ENCODE data around the gene DYNLT2B.
"Not testable (repeated sequence)": the region's sequence is repeated elsewhere in the genome, so short reads cannot be mapped to it uniquely, and the experiment has no call there.

The DYNLT2B gene

GRCh38 chr3:196332168-196332567 is 14.1 kb upstream of the DYNLT2B start:
- H3K4me3 ChIP-seq (ENCODE audit: low read length), result no peak overlapping the region
- DNase-seq (ENCODE audit: low read depth, low spot score), result no peak

GRCh38 chr3:196327405-196327804 is 9.4 kb upstream of the DYNLT2B start:
- H3K4me3 ChIP-seq (ENCODE audit: low read length), result no peak overlapping the region
- DNase-seq (ENCODE audit: low read depth, low spot score), result no peak

GRCh38 chr3:196326936-196327335 is 8.9 kb upstream of the DYNLT2B start:
- no peak for DNase-seq (ENCODE audit: low read depth, low spot score)
- no peak overlapping the region for H3K4me3 ChIP-seq (ENCODE audit: low read length)

- peak; percentile 28 for DNase-seq (ENCODE audit: low read depth, low spot score)
- H3K4me3 ChIP-seq (ENCODE audit: low read length), result no peak overlapping the region
Observed at GRCh38 chr3:196323691-196324090, 5.7 kb upstream of the DYNLT2B start.

- no peak overlapping the region for H3K4me3 ChIP-seq (ENCODE audit: low read length)
- no peak for DNase-seq (ENCODE audit: low read depth, low spot score)
Observed at GRCh38 chr3:196323016-196323415, 5.0 kb upstream of the DYNLT2B start.

GRCh38 chr3:196321162-196321561 is 3.1 kb upstream of the DYNLT2B start:
- DNase-seq (ENCODE audit: low read depth, low spot score), result no peak
- no peak overlapping the region for H3K4me3 ChIP-seq (ENCODE audit: low read length)

GRCh38 chr3:196320137-196320536 is 2.1 kb upstream of the DYNLT2B start:
- no peak for DNase-seq (ENCODE audit: low read depth, low spot score)
- H3K4me3 ChIP-seq (ENCODE audit: low read length), result no peak overlapping the region

- peak overlapping the region; percentile 80 for H3K4me3 ChIP-seq (ENCODE audit: low read length)
- not testable (repeated sequence) for DNase-seq (ENCODE audit: low read depth, low spot score)
Observed at GRCh38 chr3:196316799-196317686, 997 bp downstream of the DYNLT2B start.

- DNase-seq (ENCODE audit: low read depth, low spot score), result no peak
- H3K4me3 ChIP-seq (ENCODE audit: low read length), result no peak overlapping the region
Observed at GRCh38 chr3:196315821-196316220, 2.2 kb downstream of the DYNLT2B start.

GRCh38 chr3:196314597-196314996 is 3.4 kb downstream of the DYNLT2B start:
- H3K4me3 ChIP-seq (ENCODE audit: low read length), result no peak overlapping the region
- DNase-seq (ENCODE audit: low read depth, low spot score), result no peak

GRCh38 chr3:196314086-196314485 is 4.0 kb downstream of the DYNLT2B start:
- H3K4me3 ChIP-seq (ENCODE audit: low read length); DNase-seq (ENCODE audit: low read depth, low spot score): not testable (repeated sequence)

- not testable (repeated sequence) for DNase-seq (ENCODE audit: low read depth, low spot score); H3K4me3 ChIP-seq (ENCODE audit: low read length)
Observed at GRCh38 chr3:196302960-196303359, 15.1 kb downstream of the DYNLT2B start.

GRCh38 chr3:196302551-196302950 is 15.5 kb downstream of the DYNLT2B start:
- not testable (repeated sequence) for DNase-seq (ENCODE audit: low read depth, low spot score)

GRCh38 chr3:196298521-196298920 is 19.5 kb downstream of the DYNLT2B start:
- no peak overlapping the region for H3K4me3 ChIP-seq (ENCODE audit: low read length)
- no peak for DNase-seq (ENCODE audit: low read depth, low spot score)

More at GRCh38 chr3:196302551-196302950, 15.5 kb downstream of the DYNLT2B start:
- not testable (repeated sequence) for H3K4me3 ChIP-seq (ENCODE audit: low read length)

GRCh38 chr3:196292286-196292923 is 25.6 kb downstream of the DYNLT2B start:
- H3K4me3 ChIP-seq (ENCODE audit: low read length), result no peak overlapping the region
- no peak for DNase-seq (ENCODE audit: low read depth, low spot score)

GRCh38 chr3:196288141-196288460 is 29.9 kb downstream of the DYNLT2B start:
- peak overlapping the region; percentile 95 for H3K4me3 ChIP-seq (ENCODE audit: low read length)
- no peak for DNase-seq (ENCODE audit: low read depth, low spot score)

GRCh38 chr3:196287440-196288140 is 30.4 kb downstream of the DYNLT2B start, which contains the start of gene PCYT1A:
Gene PCYT1A, minus strand, starts transcription at chr3:196287726. Its CDS starts 17,195 bp downstream, at chr3:196270531.
- peak within 1 kb of the TSS; percentile 95 for H3K4me3 ChIP-seq (ENCODE audit: low read length)
- DNase-seq (ENCODE audit: low read depth, low spot score), result peak; percentile 83

GRCh38 chr3:196287090-196287439 is 31.0 kb downstream of the DYNLT2B start:
- peak overlapping the region; percentile 95 for H3K4me3 ChIP-seq (ENCODE audit: low read length)
- DNase-seq (ENCODE audit: low read depth, low spot score), result no peak

GRCh38 chr3:196284396-196284795 is 33.6 kb downstream of the DYNLT2B start:
- DNase-seq (ENCODE audit: low read depth, low spot score), result no peak
- H3K4me3 ChIP-seq (ENCODE audit: low read length), result no peak overlapping the region

- H3K4me3 ChIP-seq (ENCODE audit: low read length), result no peak overlapping the region
- DNase-seq (ENCODE audit: low read depth, low spot score), result no peak
Observed at GRCh38 chr3:196281962-196282361, 36.1 kb downstream of the DYNLT2B start.

All from Jurkat, Clone E6-1 (cell line).